HEK293 (cell line): ENCODE results near the gene CIART.
"Not testable (repeated sequence)": the region's sequence is repeated elsewhere in the genome, so short reads cannot be mapped to it uniquely, and the experiment has no call there.

Experiments used
- CTCF ChIA-PET: fragments of 350-600 bp; formaldehyde crosslinking; extraction: SDS; loops from one replicate; lab custom pipeline; 2021; ENCODE audit warnings: antibody characterized with exemption; lab: Yijun Ruan, JAX
- POLR2A ChIA-PET: fragments of 300-600 bp; formaldehyde crosslinking; extraction: SDS; loops from one replicate; lab custom pipeline; 2020; ENCODE audit warnings: antibody characterized with exemption, inconsistent platforms; lab: Yijun Ruan, JAX
- H3K27ac ChIP-seq: fragments of 200-500 bp; sonication (Bioruptor generic); 2 replicates; pipeline ENCODE4 v1.5.1; 2014; ENCODE audit warnings: low read depth, low read length, control low read depth, inconsistent platforms; ENCODE audit errors: extremely low read depth
- H3K36me3 ChIP-seq, 2 experiments: fragments of 200-500 bp in 1 of 2; sonication (Bioruptor generic) in 1 of 2; 1 replicate in 1 of 2; 2 replicates in 1 of 2; pipeline ENCODE4 v1.5.1; 2014 to 2017; ENCODE audit warnings: inconsistent platforms in 2 of 2, low read length in 2 of 2; ENCODE audit not compliant: control insufficient read depth in 2 of 2, insufficient read depth in 1 of 2
- H3K4me1 ChIP-seq: fragments of 200-500 bp; sonication (Bioruptor generic); 2 replicates; pipeline ENCODE4 v1.5.1; 2014; ENCODE audit warnings: mild to moderate bottlenecking, low read length, inconsistent platforms; ENCODE audit not compliant: control insufficient read depth, insufficient read depth
- H3K4me3 ChIP-seq: 2 replicates; pipeline ENCODE4 v1.5.1; 2011; ENCODE audit warnings: low read depth, mild to moderate bottlenecking, control low read depth, low read length, moderate library complexity
- H3K9me3 ChIP-seq: fragments of 200-500 bp; sonication (Bioruptor generic); 2 replicates; pipeline ENCODE4 v1.5.1; 2014; ENCODE audit warnings: low read depth, low read length, inconsistent platforms; ENCODE audit not compliant: control insufficient read depth, insufficient read depth
- BCL11A ChIP-seq: fragments of 450-650 bp; formaldehyde crosslinking; IDR thresholded peaks from 2 replicates; pipeline ENCODE4 v1.5.1; 2016; ENCODE audit warnings: low read depth, missing biosample characterization, missing genetic modification characterization
- KLF9 ChIP-seq: fragments of 450-650 bp; formaldehyde crosslinking; IDR thresholded peaks from 2 replicates; pipeline ENCODE4 v1.5.1; 2016; ENCODE audit warnings: missing biosample characterization, missing genetic modification characterization, low read depth
- OVOL3 ChIP-seq: fragments of 450-650 bp; formaldehyde crosslinking; IDR thresholded peaks from 2 replicates; pipeline ENCODE4 v1.5.1; 2016; ENCODE audit warnings: missing biosample characterization, missing genetic modification characterization
- PRDM1 ChIP-seq: fragments of 450-650 bp; formaldehyde crosslinking; IDR thresholded peaks from 2 replicates; pipeline ENCODE4; 2016; ENCODE audit warnings: missing biosample characterization, missing genetic modification characterization
- SP3 ChIP-seq: fragments of 450-650 bp; formaldehyde crosslinking; IDR thresholded peaks from 2 replicates; pipeline ENCODE4 v1.5.1; 2016; ENCODE audit warnings: missing biosample characterization, missing genetic modification characterization
- ZNF121 ChIP-seq: fragments of 450-650 bp; formaldehyde crosslinking; IDR thresholded peaks from 2 replicates; pipeline ENCODE4 v1.5.1; 2016; ENCODE audit warnings: missing biosample characterization, missing genetic modification characterization
- ZNF133 ChIP-seq: fragments of 450-650 bp; formaldehyde crosslinking; IDR thresholded peaks from 2 replicates; pipeline ENCODE4 v1.5.1; 2016; ENCODE audit warnings: missing biosample characterization, missing genetic modification characterization
- ZNF169 ChIP-seq: fragments of 450-650 bp; formaldehyde crosslinking; IDR thresholded peaks from 2 replicates; pipeline ENCODE4 v1.5.1; 2016; ENCODE audit warnings: missing biosample characterization, missing genetic modification characterization
- ZNF184 ChIP-seq: fragments of 450-650 bp; IDR thresholded peaks from 2 replicates; pipeline ENCODE4 v1.5.1; 2018; ENCODE audit warnings: missing biosample characterization, mild to moderate bottlenecking, missing genetic modification characterization
- ZNF211 ChIP-seq: fragments of 450-650 bp; formaldehyde crosslinking; IDR thresholded peaks from 2 replicates; pipeline ENCODE4 v1.5.1; 2016; ENCODE audit warnings: low read depth, missing biosample characterization, missing genetic modification characterization
- ZNF248 ChIP-seq: fragments of 450-650 bp; formaldehyde crosslinking; IDR thresholded peaks from 2 replicates; pipeline ENCODE4 v1.5.1; 2017; ENCODE audit warnings: missing biosample characterization, missing genetic modification characterization
- ZNF266 ChIP-seq: fragments of 450-650 bp; formaldehyde crosslinking; IDR thresholded peaks from 2 replicates; pipeline ENCODE4 v1.5.1; 2016; ENCODE audit warnings: missing biosample characterization, missing genetic modification characterization, low read depth
- ZNF274 ChIP-seq, 2 experiments: fragments of 200-500 bp in 1 of 2; fragments of 450-650 bp in 1 of 2; sonication (Bioruptor generic) in 1 of 2; formaldehyde crosslinking in 1 of 2; IDR thresholded peaks; 2 replicates each; pipeline versions ENCODE4 v1.5.1 to v1.6.1; 2014 to 2016; ENCODE audit warnings: borderline replicate concordance in 1 of 2, inconsistent platforms in 1 of 2, low read length in 1 of 2, missing biosample characterization in 1 of 2, missing genetic modification characterization in 1 of 2
- ZNF292 ChIP-seq: fragments of 450-650 bp; formaldehyde crosslinking; IDR thresholded peaks from 2 replicates; pipeline ENCODE4 v1.5.1; 2016; ENCODE audit warnings: low read depth, missing biosample characterization, missing genetic modification characterization, borderline replicate concordance
- ZNF366 ChIP-seq: fragments of 450-650 bp; formaldehyde crosslinking; conservative IDR thresholded peaks from 2 replicates; pipeline ENCODE4 v1.5.1; 2016; ENCODE audit warnings: missing biosample characterization, missing genetic modification characterization
- ZNF473 ChIP-seq: fragments of 450-650 bp; formaldehyde crosslinking; IDR thresholded peaks from 2 replicates; pipeline ENCODE4 v1.5.1; 2017; ENCODE audit warnings: missing biosample characterization, missing genetic modification characterization
- ZNF585B ChIP-seq: fragments of 450-650 bp; formaldehyde crosslinking; IDR thresholded peaks from 2 replicates; pipeline ENCODE4 v1.5.1; 2016; ENCODE audit warnings: missing biosample characterization, missing genetic modification characterization
- ZNF677 ChIP-seq: fragments of 450-650 bp; IDR thresholded peaks from 2 replicates; pipeline ENCODE4 v1.5.0; 2018; ENCODE audit warnings: missing biosample characterization, mild to moderate bottlenecking, missing genetic modification characterization, moderate library complexity
- ZNF707 ChIP-seq: fragments of 450-650 bp; formaldehyde crosslinking; IDR thresholded peaks from 2 replicates; pipeline ENCODE4 v1.5.1; 2016; ENCODE audit warnings: missing biosample characterization, missing genetic modification characterization
- ZNF792 ChIP-seq: fragments of 450-650 bp; formaldehyde crosslinking; IDR thresholded peaks from 2 replicates; pipeline ENCODE4 v1.5.1; 2016; ENCODE audit warnings: missing biosample characterization, missing genetic modification characterization
- TF ChIP-seq, protein P1 (sequence below): fragments of 450-650 bp; formaldehyde crosslinking; IDR thresholded peaks from 2 replicates; pipeline ENCODE4 v1.5.1; 2016; ENCODE audit warnings: missing biosample characterization, missing genetic modification characterization
- TF ChIP-seq, protein P2 (sequence below): fragments of 450-650 bp; formaldehyde crosslinking; IDR thresholded peaks from 2 replicates; pipeline ENCODE4 v1.5.1; 2017; ENCODE audit warnings: missing biosample characterization, missing genetic modification characterization
- TF ChIP-seq, protein P3 (sequence below): fragments of 450-650 bp; IDR thresholded peaks from 2 replicates; pipeline ENCODE4 v1.5.1; 2018; ENCODE audit warnings: missing biosample characterization, mild to moderate bottlenecking, missing genetic modification characterization

CIART gene

DNA sequence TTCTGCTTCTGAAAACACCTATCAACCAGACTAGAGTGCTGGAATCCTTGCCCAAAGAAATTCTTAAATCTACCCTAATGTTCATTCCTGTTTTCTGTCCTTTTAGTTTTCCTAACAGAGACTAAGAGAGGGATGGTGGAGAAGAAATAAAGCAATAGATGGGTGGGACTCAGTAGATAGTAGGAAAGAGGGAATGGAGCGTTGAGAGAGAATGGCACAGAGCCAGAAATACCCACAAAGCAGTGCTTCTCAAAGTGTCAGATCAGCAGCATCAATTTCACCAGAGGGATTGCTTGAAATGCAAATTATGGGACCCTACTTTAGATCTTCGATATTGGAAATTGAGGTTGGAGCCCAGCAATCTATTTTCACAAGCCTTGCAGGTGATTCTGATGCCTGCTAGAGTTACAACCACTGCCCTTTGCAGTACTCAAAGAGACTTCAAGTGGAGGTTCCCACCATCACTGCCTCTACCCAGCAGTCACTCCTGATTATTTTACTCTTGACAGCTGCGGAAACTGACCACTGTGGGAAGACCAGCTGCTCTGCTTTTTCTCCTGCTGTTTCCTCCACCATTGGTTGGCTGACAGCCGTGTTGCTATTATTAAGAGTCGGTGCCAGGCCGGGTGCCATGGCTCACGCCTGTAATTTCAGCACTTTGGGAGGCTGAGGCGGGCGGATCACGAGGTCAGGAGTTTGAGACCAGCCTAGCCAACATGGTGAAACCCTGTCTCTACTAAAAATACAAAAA, 27.6 kb downstream of the CIART start:
- Histone ChIP-seq H3K27ac (no peak overlapping the region), H3K4me1 (no peaks in the 10 kb centered on the region), H3K4me3 (no peak overlapping the region), H3K36me3 (peaks cover 18 to 37% of the 10 kb centered on the region in 2 experiments), H3K9me3 (no peaks in the 10 kb centered on the region)
- POLR2A ChIA-PET = interaction anchor here (0.6 kb wide), 1 partner anchor 54 kb away, joined by 3 read pairs; no protein-coding TSS in a partner anchor
- TF ChIP-seq ZNF366 (tag by site-specific recombination) (peak; percentile 43), OVOL3 (no peak)
- CTCF ChIA-PET = no interaction called here

DNA sequence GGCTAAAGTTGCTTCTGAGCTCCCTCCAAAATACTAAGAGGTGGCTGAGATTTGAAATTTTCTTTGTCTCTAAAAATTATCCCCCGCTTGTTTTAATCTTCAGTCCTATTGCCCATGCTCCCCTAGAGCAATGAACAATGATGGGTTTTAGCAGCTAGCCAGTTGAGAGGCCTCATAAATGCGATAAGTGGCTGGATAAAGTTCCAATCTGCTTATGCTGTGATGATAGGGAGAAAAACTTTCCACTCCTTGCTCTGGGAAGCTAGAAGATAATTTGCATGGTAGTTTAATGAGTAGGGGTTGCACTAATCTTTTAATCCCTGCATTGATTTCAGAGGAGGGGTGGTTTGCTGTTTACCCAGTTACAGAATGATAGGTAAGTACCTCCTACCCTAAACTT, 29.4 kb downstream of the CIART start:
- POLR2A ChIA-PET = interaction anchor here (1.2 kb wide), 2 partner anchors 9 to 10 kb away, joined by 4 to 5 read pairs; partner anchors contain the start of gene PRPF3
- CTCF ChIA-PET = interaction anchor here (2.1 kb wide), 1 partner anchor 56 kb away, joined by 8 read pairs; no protein-coding TSS in a partner anchor

DNA sequence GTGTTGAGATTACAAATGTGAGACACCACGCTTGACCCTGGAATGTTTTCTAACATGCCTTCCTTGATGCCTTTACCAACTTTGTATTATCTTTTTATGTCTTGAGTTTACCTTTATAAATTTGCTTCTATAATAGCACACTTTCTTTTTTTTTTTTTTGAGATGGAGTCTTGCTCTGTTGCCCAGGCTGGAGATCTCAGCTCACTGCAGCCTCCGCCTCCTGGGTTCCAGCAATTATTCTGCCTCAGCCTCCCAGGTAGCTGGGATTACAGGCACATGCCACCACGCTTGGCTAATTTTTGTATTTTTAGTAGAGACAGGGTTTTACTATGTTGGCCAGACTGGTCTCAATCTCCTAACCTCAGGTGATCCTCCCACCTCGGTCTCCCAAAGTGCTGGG, 32.3 kb downstream of the CIART start:
- H3K27ac ChIP-seq, H3K4me1 ChIP-seq, CTCF ChIA-PET, POLR2A ChIA-PET, H3K36me3 ChIP-seq, H3K9me3 ChIP-seq, H3K4me3 ChIP-seq: not testable (repeated sequence)
- TF ChIP-seq ZNF121 (tag by site-specific recombination) = peak; percentile 75; the same call in 1 of the 2 replicates

More for the DNA sequence above, 29.4 kb downstream of the CIART start:
- H3K36me3 ChIP-seq = peaks cover 18 to 22% of the 10 kb centered on the region in 2 experiments
- no peak overlapping the region for H3K27ac ChIP-seq
- no peaks in the 10 kb centered on the region for H3K4me1 ChIP-seq
- TF ChIP-seq ZNF266 (tag by site-specific recombination) = no peak
- no peak for TF ChIP-seq ZNF585B (tag by site-specific recombination)
- TF ChIP-seq SP3 (tag by site-specific recombination) = no peak
- TF ChIP-seq PRDM1 = no peak
- no peak for TF ChIP-seq KLF9 (tag by site-specific recombination)
- TF ChIP-seq, protein P1, sequence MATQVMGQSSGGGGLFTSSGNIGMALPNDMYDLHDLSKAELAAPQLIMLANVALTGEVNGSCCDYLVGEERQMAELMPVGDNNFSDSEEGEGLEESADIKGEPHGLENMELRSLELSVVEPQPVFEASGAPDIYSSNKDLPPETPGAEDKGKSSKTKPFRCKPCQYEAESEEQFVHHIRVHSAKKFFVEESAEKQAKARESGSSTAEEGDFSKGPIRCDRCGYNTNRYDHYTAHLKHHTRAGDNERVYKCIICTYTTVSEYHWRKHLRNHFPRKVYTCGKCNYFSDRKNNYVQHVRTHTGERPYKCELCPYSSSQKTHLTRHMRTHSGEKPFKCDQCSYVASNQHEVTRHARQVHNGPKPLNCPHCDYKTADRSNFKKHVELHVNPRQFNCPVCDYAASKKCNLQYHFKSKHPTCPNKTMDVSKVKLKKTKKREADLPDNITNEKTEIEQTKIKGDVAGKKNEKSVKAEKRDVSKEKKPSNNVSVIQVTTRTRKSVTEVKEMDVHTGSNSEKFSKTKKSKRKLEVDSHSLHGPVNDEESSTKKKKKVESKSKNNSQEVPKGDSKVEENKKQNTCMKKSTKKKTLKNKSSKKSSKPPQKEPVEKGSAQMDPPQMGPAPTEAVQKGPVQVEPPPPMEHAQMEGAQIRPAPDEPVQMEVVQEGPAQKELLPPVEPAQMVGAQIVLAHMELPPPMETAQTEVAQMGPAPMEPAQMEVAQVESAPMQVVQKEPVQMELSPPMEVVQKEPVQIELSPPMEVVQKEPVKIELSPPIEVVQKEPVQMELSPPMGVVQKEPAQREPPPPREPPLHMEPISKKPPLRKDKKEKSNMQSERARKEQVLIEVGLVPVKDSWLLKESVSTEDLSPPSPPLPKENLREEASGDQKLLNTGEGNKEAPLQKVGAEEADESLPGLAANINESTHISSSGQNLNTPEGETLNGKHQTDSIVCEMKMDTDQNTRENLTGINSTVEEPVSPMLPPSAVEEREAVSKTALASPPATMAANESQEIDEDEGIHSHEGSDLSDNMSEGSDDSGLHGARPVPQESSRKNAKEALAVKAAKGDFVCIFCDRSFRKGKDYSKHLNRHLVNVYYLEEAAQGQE = no peak
- TF ChIP-seq ZNF292 (tag by site-specific recombination) = no peak
- TF ChIP-seq ZNF792 = no peak
- TF ChIP-seq BCL11A (tag by site-specific recombination) = no peak
- TF ChIP-seq ZNF211 (tag by site-specific recombination) = no peak
- no peak for TF ChIP-seq ZNF133 (tag by site-specific recombination)
- TF ChIP-seq ZNF473 = no peak
- TF ChIP-seq ZNF274 (IDR thresholded peaks at IDR 0.05; ENCODE audit: low read length) = no peak
- TF ChIP-seq ZNF274 (tag by site-specific recombination; IDR thresholded peaks at IDR 0.05; ENCODE audit: borderline replicate concordance) = no peak
- TF ChIP-seq ZNF184 (tag by site-specific recombination) = no peak
- TF ChIP-seq, protein P2, sequence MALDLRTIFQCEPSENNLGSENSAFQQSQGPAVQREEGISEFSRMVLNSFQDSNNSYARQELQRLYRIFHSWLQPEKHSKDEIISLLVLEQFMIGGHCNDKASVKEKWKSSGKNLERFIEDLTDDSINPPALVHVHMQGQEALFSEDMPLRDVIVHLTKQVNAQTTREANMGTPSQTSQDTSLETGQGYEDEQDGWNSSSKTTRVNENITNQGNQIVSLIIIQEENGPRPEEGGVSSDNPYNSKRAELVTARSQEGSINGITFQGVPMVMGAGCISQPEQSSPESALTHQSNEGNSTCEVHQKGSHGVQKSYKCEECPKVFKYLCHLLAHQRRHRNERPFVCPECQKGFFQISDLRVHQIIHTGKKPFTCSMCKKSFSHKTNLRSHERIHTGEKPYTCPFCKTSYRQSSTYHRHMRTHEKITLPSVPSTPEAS (tag by site-specific recombination) = no peak
- TF ChIP-seq ZNF248 = no peak
- TF ChIP-seq ZNF169 (tag by site-specific recombination) = no peak
- TF ChIP-seq ZNF707 (tag by site-specific recombination) = no peak
- TF ChIP-seq ZNF677 (tag by site-specific recombination) = no peak
- TF ChIP-seq, protein P3, sequence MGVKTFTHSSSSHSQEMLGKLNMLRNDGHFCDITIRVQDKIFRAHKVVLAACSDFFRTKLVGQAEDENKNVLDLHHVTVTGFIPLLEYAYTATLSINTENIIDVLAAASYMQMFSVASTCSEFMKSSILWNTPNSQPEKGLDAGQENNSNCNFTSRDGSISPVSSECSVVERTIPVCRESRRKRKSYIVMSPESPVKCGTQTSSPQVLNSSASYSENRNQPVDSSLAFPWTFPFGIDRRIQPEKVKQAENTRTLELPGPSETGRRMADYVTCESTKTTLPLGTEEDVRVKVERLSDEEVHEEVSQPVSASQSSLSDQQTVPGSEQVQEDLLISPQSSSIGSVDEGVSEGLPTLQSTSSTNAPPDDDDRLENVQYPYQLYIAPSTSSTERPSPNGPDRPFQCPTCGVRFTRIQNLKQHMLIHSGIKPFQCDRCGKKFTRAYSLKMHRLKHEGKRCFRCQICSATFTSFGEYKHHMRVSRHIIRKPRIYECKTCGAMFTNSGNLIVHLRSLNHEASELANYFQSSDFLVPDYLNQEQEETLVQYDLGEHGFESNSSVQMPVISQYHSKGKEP = no peak
- H3K9me3 ChIP-seq = no peaks in the 10 kb centered on the region
- H3K4me3 ChIP-seq = no peak overlapping the region
